IPS DF 6.9 (cell line): Measurements from ENCODE around the gene CARD11.

Experiments
- DNase-seq: peaks from one replicate; pipeline ENCODE4 v3.0.0-alpha.2; 2013; ENCODE audit warnings: low read depth, low spot score
- H3K27ac ChIP-seq: one replicate; pipeline ENCODE4 v1.5.1; 2013; ENCODE audit warnings: low read length, control low read depth
- H3K27me3 ChIP-seq: 2 replicates; pipeline ENCODE4 v1.6.1; 2013; ENCODE audit warnings: mild to moderate bottlenecking, low read length; ENCODE audit not compliant: control insufficient read depth, insufficient read depth
- H3K36me3 ChIP-seq: 2 replicates; pipeline ENCODE4 v1.6.1; 2013; ENCODE audit warnings: low read length; ENCODE audit not compliant: control insufficient read depth, insufficient read depth
- H3K4me1 ChIP-seq: 2 replicates; pipeline ENCODE4 v1.6.1; 2013; ENCODE audit warnings: low read length; ENCODE audit not compliant: control insufficient read depth, insufficient read depth
- H3K4me3 ChIP-seq: 2 replicates; pipeline ENCODE4 v1.5.1; 2013; ENCODE audit warnings: mild to moderate bottlenecking, low read length
- H3K9me3 ChIP-seq: 2 replicates; pipeline ENCODE4 v1.6.1; 2013; ENCODE audit warnings: low read length, inconsistent platforms; ENCODE audit not compliant: control insufficient read depth, insufficient read depth
- WGBS: extraction: QIAGEN DNeasy Blood & Tissue Kit; methylation state at CpG from one replicate; pipeline ENCODE4 v1.1.7; 2013; ENCODE audit warnings: mixed read lengths, missing lambda C conversion rate; ENCODE audit not compliant: insufficient read length, insufficient coverage; 5-methylcytosine and 5-hydroxymethylcytosine counted together

The CARD11 gene

GRCh38 chr7:2927592-2927991, 116.1 kb downstream of the CARD11 start:
- WGBS, result no CpG with 5 or more reads among the region's 7 CpGs
- Histone ChIP-seq H3K9me3 (no peaks in the 10 kb centered on the region), H3K27ac (no peak overlapping the region), H3K4me1 (no peaks in the 10 kb centered on the region), H3K4me3 (no peak overlapping the region), H3K27me3 (no peaks in the 10 kb centered on the region), H3K36me3 (peaks cover 10% of the 10 kb centered on the region; the same call in 1 of the 2 replicates)
- no peak for DNase-seq

GRCh38 chr7:2926896-2927405, 116.7 kb downstream of the CARD11 start:
- no peaks in the 10 kb centered on the region for H3K27me3 ChIP-seq
- WGBS, result no CpG with 5 or more reads among the region's 8 CpGs
- H3K4me1 ChIP-seq, result no peaks in the 10 kb centered on the region
- no peaks in the 10 kb centered on the region for H3K9me3 ChIP-seq
- no peak for DNase-seq
- no peak overlapping the region for H3K4me3 ChIP-seq
- H3K27ac ChIP-seq, result no peak overlapping the region
- peaks cover 8% of the 10 kb centered on the region; the same call in 1 of the 2 replicates for H3K36me3 ChIP-seq

- Histone ChIP-seq H3K4me3 (no peak overlapping the region), H3K27ac (no peak overlapping the region), H3K4me1 (no peaks in the 10 kb centered on the region), H3K9me3 (no peaks in the 10 kb centered on the region), H3K27me3 (no peaks in the 10 kb centered on the region), H3K36me3 (peaks cover 7% of the 10 kb centered on the region; the same call in 1 of the 2 replicates)
- WGBS, result no CpG with 5 or more reads among the region's 18 CpGs
- DNase-seq, result no peak
Observed at GRCh38 chr7:2926120-2926895, 117.4 kb downstream of the CARD11 start.

GRCh38 chr7:2924866-2925840, 118.5 kb downstream of the CARD11 start:
- Histone ChIP-seq H3K4me3 (no peak overlapping the region), H3K27ac (no peak overlapping the region), H3K27me3 (no peaks in the 10 kb centered on the region), H3K4me1 (no peaks in the 10 kb centered on the region), H3K36me3 (peaks cover 7% of the 10 kb centered on the region; the same call in 1 of the 2 replicates), H3K9me3 (no peaks in the 10 kb centered on the region)
- DNase-seq, result no peak
- WGBS, result no CpG with 5 or more reads among the region's 22 CpGs

- H3K4me1 ChIP-seq, result no peaks in the 10 kb centered on the region
- WGBS, result no CpG with 5 or more reads among the region's 17 CpGs
- no peaks in the 10 kb centered on the region for H3K27me3 ChIP-seq
- H3K36me3 ChIP-seq, result peaks cover 9% of the 10 kb centered on the region; the same call in 1 of the 2 replicates
- H3K27ac ChIP-seq, result no peak overlapping the region
- H3K9me3 ChIP-seq, result no peaks in the 10 kb centered on the region
- no peak for DNase-seq
- no peak overlapping the region for H3K4me3 ChIP-seq
Observed at GRCh38 chr7:2923886-2924574, 119.6 kb downstream of the CARD11 start.

GRCh38 chr7:2923291-2923781, 120.3 kb downstream of the CARD11 start:
- H3K4me3 ChIP-seq, result no peak overlapping the region
- no peak for DNase-seq
- H3K27me3 ChIP-seq, result no peaks in the 10 kb centered on the region
- H3K9me3 ChIP-seq, result no peaks in the 10 kb centered on the region
- peaks cover 4% of the 10 kb centered on the region; the same call in 1 of the 2 replicates for H3K36me3 ChIP-seq
- no peaks in the 10 kb centered on the region for H3K4me1 ChIP-seq
- no CpG with 5 or more reads among the region's 17 CpGs for WGBS
- no peak overlapping the region for H3K27ac ChIP-seq

GRCh38 chr7:2922866-2923265, 120.8 kb downstream of the CARD11 start:
- no CpG with 5 or more reads among the region's 15 CpGs for WGBS
- 0 out of 2 replicates have a peak, but pooled peaks cover 2% of the 10 kb centered on the region for H3K36me3 ChIP-seq

GRCh38 chr7:2922348-2922691, 121.3 kb downstream of the CARD11 start:
- H3K9me3 ChIP-seq, result no peaks in the 10 kb centered on the region
- H3K27ac ChIP-seq, result no peak overlapping the region
- H3K4me1 ChIP-seq, result no peaks in the 10 kb centered on the region
- no peak for DNase-seq
- H3K27me3 ChIP-seq, result no peaks in the 10 kb centered on the region
- 0 out of 2 replicates have a peak, but pooled peaks cover 2% of the 10 kb centered on the region for H3K36me3 ChIP-seq
- no CpG with 5 or more reads among the region's 19 CpGs for WGBS
- no peak overlapping the region for H3K4me3 ChIP-seq

More at GRCh38 chr7:2922866-2923265, 120.8 kb downstream of the CARD11 start:
- Histone ChIP-seq H3K27ac (no peak overlapping the region), H3K4me1 (no peaks in the 10 kb centered on the region), H3K4me3 (no peak overlapping the region), H3K27me3 (no peaks in the 10 kb centered on the region), H3K9me3 (no peaks in the 10 kb centered on the region)
- no peak for DNase-seq

GRCh38 chr7:2921653-2922347, 121.9 kb downstream of the CARD11 start:
- Histone ChIP-seq H3K36me3 (0 out of 2 replicates have a peak, but pooled peaks cover 2% of the 10 kb centered on the region), H3K4me1 (no peaks in the 10 kb centered on the region), H3K27me3 (no peaks in the 10 kb centered on the region), H3K4me3 (no peak overlapping the region), H3K9me3 (no peaks in the 10 kb centered on the region), H3K27ac (no peak overlapping the region)
- no CpG with 5 or more reads among the region's 13 CpGs for WGBS
- peak; percentile 13 for DNase-seq
